ENCODE measurements around the gene RGS14. TPM values are rescaled to one million over a fixed set of nuclear protein-coding genes. Genes with fewer than 3 reads are reported as not detected.

The RGS14 gene
- total and polyA plus RNA-seq, 8 donors = 4.2 to 100 (median 19.0) TPM; not detected in 1

GRCh38 chr5:177312649-177313181 is 45.0 kb upstream of the RGS14 start:
- intact Hi-C loops (cut with DNase I; ENCODE audit: low total_unique reads) = no loop called here
- 1 to 12% (median 4%) methylated on average over 11 to 19 of the region's 19 CpGs for WGBS, 5 donors
- peaks cover 0 to 8% (median 3%) of the 10 kb centered on the region in 4 donors for H3K36me3 ChIP-seq
- no peaks in the 10 kb centered on the region for H3K27me3 ChIP-seq
- H3K9me3 ChIP-seq = no peaks in the 10 kb centered on the region
- H3K27ac ChIP-seq = peak overlapping the region in 2 of 5 donors; percentile 10 to 78
- H3K4me3 ChIP-seq = peak overlapping the region; percentile 46 to 73 (median 62)
- peaks cover 24 to 55% (median 42%) of the 10 kb centered on the region in 4 donors for H3K4me1 ChIP-seq
- DNase-seq = peak in 1 of 2 donors; percentile 66
- TF ChIP-seq POLR2AphosphoS5 (IDR thresholded peaks at IDR 0.05) = no peak
- no peak for TF ChIP-seq CTCF (IDR thresholded peaks at IDR 0.05)
- no peak for TF ChIP-seq POLR2A (IDR thresholded peaks at IDR 0.05)
- TF ChIP-seq EP300 (IDR thresholded peaks at IDR 0.05) = no peak

DNA sequence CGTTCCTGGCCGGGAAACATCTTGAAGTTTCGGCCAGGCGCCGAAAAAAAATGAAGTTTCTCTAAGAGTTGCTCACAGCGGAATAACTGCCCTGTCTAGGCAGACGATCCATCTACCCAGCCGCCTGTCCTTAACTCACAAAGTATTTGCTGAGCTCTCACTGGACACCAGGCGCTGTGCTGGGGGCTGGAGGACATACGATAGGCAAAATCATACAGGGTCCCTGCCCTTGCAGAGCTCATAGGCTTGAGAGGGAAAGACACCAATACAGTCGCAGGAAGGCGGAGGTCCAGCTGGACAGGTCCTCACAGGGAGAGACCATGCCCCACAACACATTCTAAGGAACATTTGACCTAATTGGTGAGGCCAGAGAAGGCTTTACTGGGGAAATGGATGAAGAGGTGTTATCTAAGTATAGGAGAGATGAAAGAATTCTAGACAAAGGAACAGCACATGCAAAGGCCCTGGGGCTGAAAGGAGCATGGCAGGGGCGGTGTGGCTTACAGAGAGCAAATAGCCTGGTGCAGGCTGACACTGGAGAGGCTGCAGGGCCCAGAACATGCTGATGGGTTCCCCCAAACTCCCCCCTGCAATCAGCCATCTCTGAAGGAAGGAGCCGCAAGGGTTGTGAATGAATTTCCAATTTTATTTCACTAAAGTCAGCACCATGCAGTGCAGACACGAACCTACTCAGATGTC is 44.0 kb upstream of the RGS14 start:
- WGBS, 5 donors = 90 to 97% (median 94%) methylated on average over 15 of the region's 15 CpGs
- Histone ChIP-seq H3K36me3 (peaks cover 0 to 7% (median 0%) of the 10 kb centered on the region in 4 donors), H3K4me3 (no peak overlapping the region), H3K4me1 (peaks cover 24 to 51% (median 44%) of the 10 kb centered on the region in 4 donors), H3K27me3 (no peaks in the 10 kb centered on the region), H3K9me3 (no peaks in the 10 kb centered on the region), H3K27ac (no peak overlapping the region)
- no peak for DNase-seq
- intact Hi-C loops (cut with DNase I; ENCODE audit: low total_unique reads) = no loop called here
- TF ChIP-seq EP300 (IDR thresholded peaks at IDR 0.05) (no peak), CTCF (IDR thresholded peaks at IDR 0.05) (no peak), POLR2AphosphoS5 (IDR thresholded peaks at IDR 0.05) (no peak), POLR2A (IDR thresholded peaks at IDR 0.05) (no peak)

GRCh38 chr5:177314376-177315342 is 43.1 kb upstream of the RGS14 start:
- no peak for TF ChIP-seq POLR2AphosphoS5 (IDR thresholded peaks at IDR 0.05)
- no peak for TF ChIP-seq EP300 (IDR thresholded peaks at IDR 0.05)
- TF ChIP-seq CTCF (IDR thresholded peaks at IDR 0.05) = no peak
- no peak for TF ChIP-seq POLR2A (IDR thresholded peaks at IDR 0.05)
- intact Hi-C loops (cut with DNase I; ENCODE audit: low total_unique reads) = no loop called here
- H3K9me3 ChIP-seq = no peaks in the 10 kb centered on the region
- no peak for DNase-seq
- peaks cover 0 to 7% (median 0%) of the 10 kb centered on the region in 4 donors for H3K36me3 ChIP-seq
- no peak overlapping the region for H3K27ac ChIP-seq
- 87 to 95% (median 89%) methylated on average over 17 to 18 of the region's 18 CpGs for WGBS, 5 donors
- no peak overlapping the region for H3K4me3 ChIP-seq
- no peaks in the 10 kb centered on the region for H3K27me3 ChIP-seq
- H3K4me1 ChIP-seq = peaks cover 24 to 42% (median 36%) of the 10 kb centered on the region in 4 donors

- no peak overlapping the region for H3K4me3 ChIP-seq
- no peaks in the 10 kb centered on the region for H3K9me3 ChIP-seq
- peaks cover 20 to 35% (median 29%) of the 10 kb centered on the region in 4 donors for H3K4me1 ChIP-seq
- intact Hi-C loops (cut with DNase I; ENCODE audit: low total_unique reads) = no loop called here
- H3K36me3 ChIP-seq = peaks cover 0 to 14% (median 5%) of the 10 kb centered on the region in 4 donors
- H3K27me3 ChIP-seq = no peaks in the 10 kb centered on the region
- TF ChIP-seq CTCF (IDR thresholded peaks at IDR 0.05) (no peak), POLR2AphosphoS5 (IDR thresholded peaks at IDR 0.05) (no peak), EP300 (IDR thresholded peaks at IDR 0.05) (no peak), POLR2A (IDR thresholded peaks at IDR 0.05) (no peak)
- no peak overlapping the region for H3K27ac ChIP-seq
- 73 to 99% (median 89%) methylated on average over 7 of the region's 7 CpGs for WGBS, 5 donors
- no peak for DNase-seq
Observed at GRCh38 chr5:177315411-177315810, 42.3 kb upstream of the RGS14 start.
